GM03348 (cell line): ENCODE measurements around the gene TGM2.

ENCODE experiments used
- DNase-seq: peaks from one replicate; pipeline ENCODE4 v3.0.0; 2012; ENCODE audit warnings: low spot score

Gene TGM2

DNA sequence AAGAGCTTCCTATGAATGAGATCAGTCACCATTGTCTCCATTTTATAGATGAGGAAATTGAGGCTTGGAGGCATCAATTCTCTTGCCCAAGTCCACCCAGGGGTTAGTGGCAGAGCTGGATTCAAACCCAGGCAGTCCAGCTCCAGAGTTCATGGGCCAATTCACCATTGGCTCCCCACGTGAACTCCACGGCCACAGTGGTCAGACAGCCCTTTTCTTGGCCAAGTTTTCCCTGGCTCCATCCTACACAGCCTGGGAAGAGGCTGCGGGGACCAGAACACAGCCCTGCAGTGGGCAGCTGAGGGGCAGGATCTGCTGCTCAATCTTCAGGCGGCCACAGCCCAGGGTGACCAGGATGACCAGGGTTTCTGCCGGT lies 20.5 kb downstream of the TGM2 start:
- DNase-seq = no peak

DNA sequence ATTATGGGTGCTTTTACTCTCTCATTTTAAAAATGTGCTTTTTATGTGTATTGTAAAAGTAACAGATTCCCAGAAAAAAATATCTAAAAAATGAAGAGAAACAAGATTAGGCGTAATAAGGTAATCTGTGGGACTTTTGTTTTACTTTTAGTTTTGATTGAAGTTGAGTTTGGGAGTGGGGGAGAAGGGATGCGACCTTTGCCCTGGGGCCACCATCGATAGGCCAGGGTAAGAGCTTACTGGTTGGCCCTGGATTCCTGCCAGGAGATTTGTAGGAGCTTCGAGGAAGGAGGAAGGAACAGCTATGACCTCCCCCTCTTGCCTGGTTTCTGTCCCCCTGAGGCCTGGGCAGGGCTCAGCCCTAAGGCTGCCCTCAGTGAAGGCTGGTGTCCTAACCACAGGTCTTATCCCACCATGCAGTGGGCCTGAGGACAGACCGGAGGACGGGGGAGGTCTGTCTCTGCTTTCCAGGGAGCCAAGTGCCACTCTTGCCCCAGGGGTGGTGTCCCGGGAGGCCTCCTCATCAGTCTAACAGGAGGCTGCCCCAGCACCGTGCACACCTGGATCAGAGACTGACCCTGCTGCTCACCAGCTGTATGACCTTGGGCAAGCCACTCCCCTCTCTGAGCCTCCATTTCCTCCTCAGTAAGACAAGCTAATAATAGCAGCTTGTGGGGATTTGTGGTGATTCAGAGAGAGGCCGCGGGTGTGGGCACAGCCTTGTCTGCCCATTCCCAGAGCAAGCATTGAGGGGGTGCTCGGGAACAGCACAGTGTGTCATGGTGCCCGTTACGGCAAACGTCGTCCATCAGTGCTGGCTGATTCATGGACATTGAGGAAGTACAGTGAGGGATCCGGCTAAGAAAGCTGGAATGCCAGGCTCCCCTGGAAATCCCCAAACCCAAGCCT lies 21.2 kb downstream of the TGM2 start:
- peak; percentile 70 for DNase-seq

DNA sequence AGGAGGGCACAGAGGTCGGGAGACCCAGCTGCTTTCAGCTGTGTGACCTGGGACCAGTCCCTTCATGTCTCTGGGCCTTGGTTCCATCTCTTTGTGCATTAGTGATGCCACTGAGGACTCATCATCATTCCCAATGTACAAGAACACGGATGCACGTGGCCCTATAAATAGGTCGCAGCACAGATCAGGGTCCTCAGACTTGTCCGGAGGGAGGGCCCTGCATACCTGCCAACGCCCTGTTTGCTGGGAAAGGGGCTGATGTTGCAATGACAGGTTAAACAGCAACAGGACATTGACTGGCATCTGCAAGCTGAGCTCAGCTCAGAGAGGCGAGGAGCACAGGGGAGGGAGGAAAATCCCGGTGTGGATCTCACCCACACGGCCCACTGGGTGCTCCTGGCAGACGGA lies 21.8 kb downstream of the TGM2 start:
- DNase-seq = no peak

DNA sequence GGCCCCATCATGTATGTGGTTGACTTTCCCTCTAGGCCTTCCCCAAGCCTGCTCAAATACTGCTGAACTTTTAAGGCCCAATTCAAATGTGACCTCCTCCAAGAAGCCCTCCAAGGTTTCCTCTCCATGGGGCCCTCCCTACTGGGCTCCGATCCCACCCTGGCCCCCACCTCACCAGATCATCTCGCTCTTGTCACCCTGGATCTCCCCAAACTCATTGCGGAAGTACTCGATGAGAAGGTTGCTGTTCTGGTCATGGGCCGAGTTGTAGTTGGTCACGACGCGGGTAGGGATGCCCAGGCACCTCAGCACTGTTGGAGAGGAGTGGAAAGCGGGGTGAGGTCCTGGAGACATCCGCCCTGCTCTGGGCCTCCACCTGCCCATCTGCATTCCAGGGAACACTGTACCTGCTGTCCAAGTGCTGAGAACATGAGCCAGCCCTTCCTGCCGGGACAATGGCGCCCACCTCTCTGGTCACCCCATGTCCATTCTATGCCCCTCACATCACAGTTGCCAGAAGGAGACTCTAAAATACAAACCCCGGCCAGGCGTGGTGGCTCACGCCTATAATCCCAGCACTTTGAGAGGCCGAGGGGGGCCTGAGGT lies 23.1 kb downstream of the TGM2 start:
- DNase-seq = no peak

DNA sequence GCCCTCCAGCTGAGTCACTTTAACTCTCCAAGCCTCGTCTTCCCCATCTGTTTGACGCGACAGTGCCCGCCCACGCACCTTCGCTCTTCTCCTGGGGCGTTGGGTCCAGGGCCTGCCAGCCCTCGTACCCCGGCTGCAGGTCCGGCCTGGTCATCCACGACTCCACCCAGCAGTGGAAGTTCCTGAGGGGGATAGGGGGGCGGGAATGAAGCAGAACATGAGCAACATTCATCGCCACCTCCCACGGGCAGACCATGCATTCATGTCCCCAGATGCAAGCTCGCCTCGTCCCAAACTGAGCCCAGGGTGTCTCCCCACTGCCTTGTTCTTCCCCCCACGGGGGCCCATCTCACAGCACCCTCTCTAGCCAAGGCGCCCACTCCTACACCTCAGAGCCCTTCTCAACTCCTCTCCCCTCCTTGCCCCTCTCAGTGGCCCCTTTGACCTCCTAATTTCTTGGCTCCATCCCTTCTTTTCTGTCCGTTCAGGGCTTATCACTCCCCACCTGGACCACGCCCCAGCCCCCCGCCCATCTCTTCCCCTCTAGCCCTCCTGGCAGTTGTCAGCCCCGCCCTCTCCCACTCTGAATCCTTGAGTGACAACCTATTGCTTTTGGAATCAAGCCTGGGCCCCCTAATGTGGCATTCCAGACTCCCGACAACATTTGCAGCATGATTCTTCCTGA lies 23.7 kb downstream of the TGM2 start:
- no peak for DNase-seq

DNA sequence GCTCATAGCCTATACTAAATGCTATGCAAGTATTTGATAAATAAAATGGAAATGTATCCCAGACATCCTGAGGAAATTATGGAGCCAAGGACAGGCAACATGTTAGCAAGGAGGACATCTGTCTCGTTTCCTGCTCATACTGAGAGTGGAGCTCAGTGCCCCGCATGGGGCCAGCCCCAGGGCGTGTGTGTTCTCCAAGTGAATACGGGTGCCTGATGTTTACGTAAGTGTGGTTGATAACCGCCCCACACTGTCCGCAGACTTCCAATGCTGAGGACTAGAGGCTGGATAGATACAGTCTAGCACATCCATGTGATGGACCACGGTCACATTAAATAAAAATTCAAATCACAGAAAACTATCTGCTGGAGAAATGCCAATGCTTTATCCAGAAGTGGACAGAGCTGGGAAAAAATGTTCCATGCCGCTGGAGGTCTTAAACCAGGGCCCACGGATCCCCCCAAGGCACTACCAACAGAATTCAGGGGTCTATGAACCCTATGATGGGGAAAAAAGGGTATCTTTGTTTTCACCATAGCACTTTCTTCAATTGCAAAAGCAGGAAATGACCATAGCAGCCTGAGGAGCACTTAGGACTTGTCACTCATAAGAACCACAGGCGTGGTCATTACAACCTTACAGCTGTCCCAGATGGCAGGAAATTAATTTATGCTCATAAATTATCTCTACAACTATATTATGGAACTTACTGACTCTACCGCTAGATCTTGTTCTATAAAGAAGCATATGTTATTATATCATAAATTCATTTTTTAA lies 24.9 kb downstream of the TGM2 start:
- DNase-seq = no peak

DNA sequence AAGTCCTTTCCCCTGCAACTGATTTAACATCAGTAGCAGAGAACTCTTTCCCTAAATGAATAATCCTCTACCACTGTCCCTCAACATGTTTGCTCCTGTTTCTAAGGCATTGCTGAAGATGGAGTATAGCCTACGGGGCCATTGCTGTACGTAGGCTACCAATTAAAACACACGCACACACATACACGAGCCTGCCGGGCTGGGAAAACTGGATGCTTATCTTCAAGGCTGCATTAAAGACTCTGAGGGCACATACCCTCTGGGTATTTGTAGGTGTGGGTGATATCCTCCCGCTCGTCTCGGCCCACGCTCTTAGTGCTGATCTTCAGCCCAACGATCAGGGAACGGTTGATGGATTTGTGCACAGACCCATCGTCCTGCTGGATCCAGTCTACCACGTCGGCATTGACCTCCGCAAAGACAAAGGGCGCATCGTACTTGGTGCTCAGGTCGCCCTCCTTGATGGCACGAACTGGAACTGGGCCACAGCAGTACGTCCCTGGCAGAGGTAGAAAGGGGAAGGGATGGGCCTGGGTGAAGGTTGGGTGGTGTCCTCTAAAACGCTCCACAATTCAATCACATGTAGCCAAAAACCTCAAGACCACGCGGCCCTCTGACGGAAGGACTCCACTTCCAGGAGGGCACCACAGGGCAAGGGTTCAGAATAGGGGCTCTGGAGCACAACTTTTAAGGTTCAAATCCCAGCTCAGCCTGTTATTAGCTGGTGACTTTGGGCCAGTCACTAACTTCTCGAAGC lies 25.7 kb downstream of the TGM2 start:
- no peak for DNase-seq

DNA sequence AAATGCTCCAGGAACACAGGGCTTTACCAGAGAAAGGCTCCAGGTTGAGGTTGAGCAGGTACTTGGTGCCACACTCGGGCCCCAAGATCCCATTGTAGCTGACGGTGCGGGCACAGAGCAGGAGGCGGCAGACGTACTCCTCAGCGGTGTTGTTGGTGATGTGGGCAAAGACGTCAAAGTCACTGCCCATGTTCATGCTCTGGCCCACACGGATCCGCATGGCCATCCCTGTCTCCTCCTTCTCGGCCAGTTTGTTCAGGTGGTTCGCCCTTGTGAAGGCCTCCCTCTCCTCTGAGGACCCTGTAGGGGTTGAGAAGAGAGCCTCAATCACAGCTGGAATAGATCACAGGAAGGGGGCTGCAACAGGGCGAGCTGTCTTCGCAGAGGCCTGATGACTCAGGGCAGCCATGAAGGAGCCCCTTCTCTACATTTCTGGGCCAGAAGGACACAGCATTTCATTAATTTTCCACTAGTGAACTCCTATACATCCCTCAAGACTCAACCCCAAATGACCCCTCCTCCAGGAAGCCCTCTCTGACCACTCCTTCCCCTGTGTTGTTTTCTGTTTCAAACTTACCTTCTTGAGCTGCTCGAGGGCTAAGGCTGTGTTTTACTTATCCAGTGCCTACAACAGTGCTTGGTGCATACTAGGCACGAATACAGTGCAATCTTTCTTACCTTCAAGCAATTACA lies 26.8 kb downstream of the TGM2 start:
- no peak for DNase-seq

DNA sequence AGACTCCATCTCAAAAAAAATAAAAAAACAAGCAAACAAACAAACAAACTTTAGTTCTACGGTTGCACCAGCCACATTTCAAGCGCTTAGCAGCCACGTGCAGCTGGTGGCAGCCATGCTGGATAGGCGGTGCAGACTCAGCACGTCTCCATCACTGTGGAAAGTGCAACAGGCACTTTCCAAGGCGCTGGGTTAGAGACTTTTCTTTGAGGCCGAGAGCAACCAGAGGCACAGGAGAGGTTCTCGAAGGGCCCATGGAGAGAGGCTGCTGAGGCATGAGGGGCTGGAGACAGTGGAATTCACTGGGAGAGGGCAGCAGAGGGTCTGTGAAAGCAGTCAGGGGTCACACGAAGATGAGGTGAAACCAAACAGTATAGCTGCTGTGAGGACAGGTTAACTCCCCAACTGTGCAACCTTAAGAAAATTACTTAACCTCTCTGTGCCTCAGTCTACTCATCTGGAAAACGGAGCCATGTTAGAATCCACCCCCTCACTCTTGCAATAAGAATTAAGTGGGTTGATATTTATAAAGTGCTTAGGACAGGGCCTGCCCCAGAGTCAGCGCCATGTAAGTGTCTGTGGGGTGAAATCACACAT lies 27.5 kb downstream of the TGM2 start:
- DNase-seq = no peak

DNA sequence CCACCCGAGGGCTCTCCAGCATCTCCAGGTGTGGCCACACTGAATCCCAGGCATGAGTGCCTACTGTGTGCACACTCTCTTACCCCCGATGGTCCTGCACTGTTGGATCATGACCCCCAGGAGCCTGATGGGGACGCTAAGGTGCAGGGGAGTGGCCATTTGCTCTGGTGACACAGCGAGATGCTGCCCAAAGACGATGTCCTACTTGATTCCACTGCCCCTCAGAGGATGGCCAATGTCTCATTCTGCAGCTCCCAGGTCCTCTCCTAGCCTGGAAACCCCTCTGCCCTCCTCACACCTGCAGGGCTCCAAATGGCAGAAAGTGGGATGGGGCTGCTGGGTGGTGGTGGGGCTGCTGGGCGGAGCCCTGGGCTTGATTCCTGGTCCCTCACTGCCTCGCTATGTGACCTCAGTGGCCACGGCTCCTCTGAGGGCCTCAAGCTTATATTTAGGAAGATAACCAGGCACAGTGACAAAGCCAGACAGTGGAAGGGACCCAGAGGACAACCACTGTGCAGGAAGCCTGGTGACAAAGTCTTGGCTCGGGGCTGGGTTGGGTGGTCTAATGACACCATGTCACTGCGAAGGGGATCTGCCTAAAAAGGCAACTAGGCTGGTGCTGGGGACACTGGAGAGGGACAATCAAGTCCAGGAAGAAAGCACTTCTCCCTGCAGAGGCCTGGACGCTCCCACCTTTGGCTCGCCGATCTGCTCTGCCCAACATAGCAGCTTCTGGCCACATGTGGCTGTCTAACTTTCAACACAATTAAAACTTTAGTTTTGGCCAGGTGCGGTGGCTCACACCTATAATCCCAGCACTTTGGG lies 28.4 kb downstream of the TGM2 start:
- DNase-seq = no peak

DNA sequence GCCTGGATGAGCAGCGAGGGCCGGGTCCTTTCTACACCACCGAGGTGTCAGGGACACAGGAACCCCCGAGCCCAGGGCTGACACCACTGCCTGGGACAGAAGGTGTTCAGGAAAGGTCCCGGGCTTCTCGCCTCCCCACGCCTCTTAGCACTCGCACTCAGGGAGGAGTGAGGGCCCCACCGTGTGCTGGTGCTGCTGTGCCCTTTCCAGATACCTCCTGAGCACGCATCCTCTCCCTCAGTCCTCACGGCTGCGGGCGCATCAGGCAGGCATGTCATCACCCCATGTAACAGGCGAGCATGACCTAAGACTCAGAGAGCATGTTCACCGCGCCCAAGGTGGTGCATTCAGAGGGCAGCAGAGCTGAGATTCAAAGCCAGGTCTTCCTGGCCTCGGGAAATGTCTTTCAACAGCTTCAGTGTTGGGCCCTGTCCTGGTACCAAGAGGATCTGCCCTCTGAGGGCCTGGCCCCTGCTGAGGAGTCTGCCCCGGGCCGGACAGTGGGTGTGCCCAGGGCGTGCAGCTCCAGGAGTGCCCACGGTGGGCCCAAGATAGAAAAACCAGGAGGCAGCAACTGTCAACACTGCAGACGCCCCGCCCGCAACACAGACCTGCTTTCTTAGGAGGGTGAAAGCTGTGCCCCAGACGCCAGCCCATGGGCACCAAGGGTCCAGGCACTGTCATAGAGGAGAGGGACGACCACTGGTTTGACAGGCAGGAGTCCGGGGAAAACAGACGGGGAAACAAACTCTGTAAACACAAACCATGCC lies 29.2 kb downstream of the TGM2 start:
- no peak for DNase-seq

DNA sequence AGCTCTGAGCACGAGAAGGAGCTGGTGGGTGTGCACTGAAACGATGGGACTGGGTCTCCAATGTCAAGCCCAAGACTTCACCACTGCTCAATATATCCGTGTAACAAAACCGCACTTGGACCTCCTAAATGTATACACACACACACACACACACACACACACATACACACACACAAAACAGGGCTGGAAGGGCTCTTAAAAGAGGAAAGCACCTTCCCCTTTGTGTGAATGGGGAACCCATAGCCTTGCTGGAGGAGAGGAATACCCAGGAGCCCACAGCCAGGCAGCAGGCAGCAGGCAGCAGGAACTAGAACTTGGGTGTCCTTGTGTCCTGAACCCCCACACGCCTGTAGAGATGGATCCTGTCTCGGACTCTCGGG lies 29.8 kb downstream of the TGM2 start:
- no peak for DNase-seq

DNA sequence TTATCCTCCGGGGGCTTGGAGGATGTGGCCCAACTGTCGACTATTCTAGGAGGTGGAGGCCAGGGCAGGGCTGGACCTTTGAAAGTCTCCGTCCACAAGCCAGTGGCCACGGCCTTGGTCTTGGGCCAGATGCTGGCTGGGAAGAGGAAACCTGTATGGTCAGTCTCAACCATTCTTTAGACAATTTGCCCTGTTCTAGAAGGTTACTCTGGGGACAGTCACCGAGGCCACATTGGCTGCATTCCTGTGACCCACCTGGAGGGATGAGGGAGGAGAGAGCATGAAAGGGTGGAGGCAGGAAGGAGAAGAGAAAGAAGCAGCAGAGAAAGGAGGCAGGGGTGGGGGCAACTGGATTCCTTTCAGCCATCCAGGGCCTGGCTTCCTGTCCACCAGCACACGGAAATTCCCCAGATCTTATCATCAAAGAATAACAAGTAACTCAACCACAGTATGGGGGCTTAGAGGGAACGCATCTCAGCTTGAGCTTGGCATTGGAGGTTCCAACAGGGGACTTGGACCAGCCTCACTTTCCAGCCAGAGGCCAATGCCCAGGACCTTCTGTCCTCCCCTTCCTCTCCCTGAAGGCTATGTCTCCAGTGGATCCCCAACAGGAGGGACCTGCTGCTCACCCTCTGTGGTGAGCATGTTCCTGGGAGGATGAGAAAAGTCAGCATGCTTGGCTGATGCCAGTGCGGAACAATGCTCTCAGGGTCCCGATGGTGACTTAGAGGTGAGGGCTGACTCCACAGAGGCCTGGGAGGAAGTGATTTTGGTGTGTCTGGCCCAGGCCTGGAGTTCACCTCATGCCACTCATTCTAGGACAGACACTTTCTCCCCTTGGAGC lies 30.4 kb downstream of the TGM2 start:
- DNase-seq = peak; percentile 49

DNA sequence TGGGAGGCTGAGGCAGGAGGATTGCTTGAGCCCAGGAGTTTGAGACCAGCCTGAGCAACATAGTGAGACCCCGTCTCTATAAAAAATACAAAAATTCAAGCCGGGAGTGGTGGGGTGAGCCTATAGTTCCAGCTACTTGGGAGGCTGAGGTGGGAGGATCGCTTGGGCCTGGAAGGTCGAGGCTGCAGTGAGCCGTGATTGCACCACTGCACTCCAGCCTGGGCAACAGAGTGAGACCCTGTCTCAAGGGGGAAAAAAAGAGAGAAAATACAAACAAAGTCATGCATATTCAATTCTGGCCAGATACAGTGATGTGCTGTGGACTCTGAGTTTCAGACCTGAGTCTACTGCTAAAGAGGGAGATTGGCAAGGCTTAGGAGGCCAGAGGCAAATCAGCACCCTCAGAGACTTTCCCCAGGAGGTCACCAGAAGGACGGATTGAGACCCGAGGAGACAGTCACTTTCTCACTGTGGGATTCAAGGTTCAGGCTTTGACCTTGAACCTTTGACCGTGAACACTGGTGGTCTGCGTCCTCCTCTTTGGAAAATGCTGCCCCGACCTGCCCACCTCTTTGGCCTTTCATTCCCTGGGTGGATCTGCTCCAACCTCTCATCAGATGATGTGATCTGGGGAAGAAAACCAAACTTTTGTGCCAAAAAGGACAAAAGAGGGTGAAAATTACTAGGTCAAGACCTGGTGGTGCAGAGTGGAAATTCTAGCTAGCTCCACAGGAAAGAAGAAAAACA lies 31.2 kb downstream of the TGM2 start:
- no peak for DNase-seq

DNA sequence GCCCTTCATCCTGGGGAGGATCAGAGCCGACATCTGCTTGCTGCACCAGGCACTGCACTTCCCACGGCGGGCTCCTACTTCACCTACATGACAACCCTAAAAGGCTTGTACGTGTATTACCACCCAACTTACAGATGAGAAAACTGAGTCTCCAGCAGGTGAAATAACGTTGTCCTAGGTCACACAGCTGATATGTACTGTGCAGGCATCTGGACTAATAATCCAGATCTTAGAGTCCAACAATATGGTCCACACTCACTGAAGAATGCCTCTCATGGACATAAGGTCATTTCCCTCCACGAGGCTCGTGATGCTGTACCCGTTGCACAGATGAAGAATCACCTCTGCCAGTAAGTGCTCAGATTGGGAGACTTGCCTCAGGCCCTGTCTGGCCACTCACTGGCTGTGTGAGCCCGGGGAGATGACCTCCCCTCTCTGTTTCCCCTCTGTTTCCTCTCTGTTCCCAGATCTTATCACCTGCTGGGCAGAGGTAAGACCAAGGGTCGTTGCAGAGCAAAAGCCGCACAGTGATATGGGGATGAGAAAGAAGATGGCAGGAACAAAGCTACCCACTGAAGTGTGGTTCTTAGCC lies 32.1 kb downstream of the TGM2 start:
- DNase-seq = no peak

DNA sequence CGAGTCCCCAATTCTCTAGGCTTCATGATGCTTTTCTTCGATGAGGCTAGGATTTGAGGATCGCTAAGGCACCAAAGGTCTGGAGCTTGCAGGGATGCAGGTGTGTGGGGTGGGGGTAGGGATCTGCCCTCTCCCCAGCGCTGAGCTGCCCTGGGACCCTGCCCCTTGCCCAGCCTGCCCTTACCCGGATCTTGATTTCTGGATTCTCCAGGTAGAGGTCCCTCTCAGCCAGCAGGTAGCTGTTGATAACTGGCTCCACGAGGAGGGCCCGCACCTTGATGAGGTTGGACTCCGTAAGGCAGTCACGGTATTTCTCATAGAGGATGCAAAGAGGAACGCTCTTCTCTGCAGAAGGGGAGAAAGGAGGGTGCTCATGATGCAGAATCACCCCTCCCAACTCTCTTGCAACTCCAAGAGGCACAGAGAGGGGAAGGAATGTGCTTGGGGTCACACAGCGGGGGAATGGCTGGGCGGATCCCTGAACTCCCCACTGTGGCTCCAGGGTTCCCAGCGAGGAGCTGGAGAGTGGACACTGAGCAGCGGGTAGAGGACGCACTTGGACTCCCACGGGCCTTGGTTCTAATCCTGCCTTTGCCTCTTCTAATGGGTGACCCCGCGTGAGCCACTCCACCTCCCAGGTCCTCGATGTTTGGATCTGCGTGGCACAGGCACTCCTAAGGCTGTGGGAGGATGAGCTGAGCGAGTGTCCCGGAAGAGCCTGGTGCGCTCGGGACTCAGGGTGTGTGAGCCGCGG lies 32.7 kb downstream of the TGM2 start:
- no peak for DNase-seq
